ENCODE measurements around the gene ZMIZ1.

DNA sequence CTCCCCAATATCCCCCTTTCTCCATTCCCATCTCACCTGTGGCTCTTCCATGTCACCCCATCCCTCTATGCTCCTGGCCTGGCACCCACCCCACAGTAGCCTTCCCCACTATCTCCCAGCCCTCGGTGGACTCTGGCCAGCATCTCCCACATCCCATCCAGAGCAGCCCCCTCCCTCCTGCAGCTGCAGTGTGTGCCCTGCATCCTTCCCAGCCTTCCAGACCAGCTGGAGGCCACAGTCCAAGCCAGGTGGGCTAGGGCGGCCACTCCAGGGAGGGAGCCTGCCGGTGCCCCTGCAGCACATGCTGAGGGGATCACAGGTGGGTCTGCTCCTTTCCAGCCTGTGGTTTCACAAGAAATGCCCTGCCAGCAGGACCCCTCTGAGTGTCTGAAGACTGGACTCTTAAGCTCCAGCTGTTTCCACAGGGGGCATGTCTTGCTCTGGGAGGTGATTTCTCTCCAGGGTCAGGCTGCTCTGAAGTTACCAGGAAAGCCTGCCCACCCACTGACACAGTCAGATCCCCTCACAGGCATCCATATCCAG is 187.6 kb downstream of the ZMIZ1 start:
- TF ChIP-seq, protein P1, sequence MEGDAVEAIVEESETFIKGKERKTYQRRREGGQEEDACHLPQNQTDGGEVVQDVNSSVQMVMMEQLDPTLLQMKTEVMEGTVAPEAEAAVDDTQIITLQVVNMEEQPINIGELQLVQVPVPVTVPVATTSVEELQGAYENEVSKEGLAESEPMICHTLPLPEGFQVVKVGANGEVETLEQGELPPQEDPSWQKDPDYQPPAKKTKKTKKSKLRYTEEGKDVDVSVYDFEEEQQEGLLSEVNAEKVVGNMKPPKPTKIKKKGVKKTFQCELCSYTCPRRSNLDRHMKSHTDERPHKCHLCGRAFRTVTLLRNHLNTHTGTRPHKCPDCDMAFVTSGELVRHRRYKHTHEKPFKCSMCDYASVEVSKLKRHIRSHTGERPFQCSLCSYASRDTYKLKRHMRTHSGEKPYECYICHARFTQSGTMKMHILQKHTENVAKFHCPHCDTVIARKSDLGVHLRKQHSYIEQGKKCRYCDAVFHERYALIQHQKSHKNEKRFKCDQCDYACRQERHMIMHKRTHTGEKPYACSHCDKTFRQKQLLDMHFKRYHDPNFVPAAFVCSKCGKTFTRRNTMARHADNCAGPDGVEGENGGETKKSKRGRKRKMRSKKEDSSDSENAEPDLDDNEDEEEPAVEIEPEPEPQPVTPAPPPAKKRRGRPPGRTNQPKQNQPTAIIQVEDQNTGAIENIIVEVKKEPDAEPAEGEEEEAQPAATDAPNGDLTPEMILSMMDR (IDR thresholded peaks at IDR 0.05), result no peak
- TF ChIP-seq POLR2A (IDR thresholded peaks at IDR 0.05) (no peak), EP300 (IDR thresholded peaks at IDR 0.05) (no peak)
